Measurements from ENCODE around the gene SLC25A21.

Gene SLC25A21

GRCh38 chr14:36976571-36977023, 195.8 kb downstream of the SLC25A21 start:
- no peak for DNase-seq

GRCh38 chr14:36975834-36976233, 196.6 kb downstream of the SLC25A21 start:
- no peak for DNase-seq

- DNase-seq: no peak
Measured at GRCh38 chr14:36974985-36975384, 197.4 kb downstream of the SLC25A21 start.

GRCh38 chr14:36973806-36974442, 198.5 kb downstream of the SLC25A21 start:
- DNase-seq: no peak

- no peak for DNase-seq
Measured at GRCh38 chr14:36971263-36971855, 201.0 kb downstream of the SLC25A21 start.

GRCh38 chr14:36967892-36968555, 204.4 kb downstream of the SLC25A21 start:
- no peak for DNase-seq

GRCh38 chr14:36955967-36956366, 216.4 kb downstream of the SLC25A21 start:
- DNase-seq: no peak

GRCh38 chr14:36955376-36955775, 217.0 kb downstream of the SLC25A21 start:
- no peak for DNase-seq

- DNase-seq: no peak
Measured at GRCh38 chr14:36952689-36953088, 219.7 kb downstream of the SLC25A21 start.

GRCh38 chr14:36951380-36951911, 221.0 kb downstream of the SLC25A21 start:
- no peak for DNase-seq

GRCh38 chr14:36950812-36951211, 221.6 kb downstream of the SLC25A21 start:
- no peak for DNase-seq

GRCh38 chr14:36949371-36949770, 223.0 kb downstream of the SLC25A21 start:
- no peak for DNase-seq

- DNase-seq: no peak
Measured at GRCh38 chr14:36948157-36948859, 224.1 kb downstream of the SLC25A21 start.

GRCh38 chr14:36947362-36947761, 225.0 kb downstream of the SLC25A21 start:
- no peak for DNase-seq

GRCh38 chr14:36946872-36947271, 225.5 kb downstream of the SLC25A21 start:
- DNase-seq: no peak

- no peak for DNase-seq
Measured at GRCh38 chr14:36944307-36945010, 227.9 kb downstream of the SLC25A21 start.

GRCh38 chr14:36942522-36943245, 229.7 kb downstream of the SLC25A21 start:
- DNase-seq: no peak

GRCh38 chr14:36941783-36942521, 230.5 kb downstream of the SLC25A21 start:
- no peak for DNase-seq

GRCh38 chr14:36940476-36940875, 231.9 kb downstream of the SLC25A21 start:
- no peak for DNase-seq

- no peak for DNase-seq
Measured at GRCh38 chr14:36939265-36939664, 233.1 kb downstream of the SLC25A21 start.

- no peak for DNase-seq
Measured at GRCh38 chr14:36938678-36939077, 233.7 kb downstream of the SLC25A21 start.

Data from activated CD4-positive, alpha-beta T cell treated with anti-CD3 and anti-CD28 coated beads for 1 hour (primary cell).